Upper lobe of left lung (tissue), 6 donors: Measurements from ENCODE around the gene TNS1. TPM values are rescaled to one million over a fixed set of nuclear protein-coding genes. Genes with fewer than 3 reads are reported as not detected.

Experiments used
- ATAC-seq, 2 donors: fragments of 200-7000 bp; cut with Tn5 transposase; one replicate each; pipeline ENCODE4 v1.9.1; 2022; ENCODE audit warnings: mild to moderate bottlenecking in 2 of 2, moderate library complexity in 2 of 2; ENCODE audit not compliant: low FRiP score in 2 of 2
- DNase-seq, 2 donors: peaks; one replicate each; pipeline ENCODE4 v3.0.0-alpha.2; 2019 to 2020
- H3K27ac ChIP-seq, 4 donors: fragments of 200-600 bp; sonication (generic); one replicate each; pipeline ENCODE4 v1.5.1; 2016 to 2019
- H3K27me3 ChIP-seq, 4 donors: fragments of 200-600 bp; sonication (generic); one replicate each; pipeline ENCODE4 v1.5.1; 2017 to 2019
- H3K36me3 ChIP-seq, 4 donors: fragments of 200-600 bp; sonication (generic); one replicate each; pipeline ENCODE4 v1.5.1; 2016 to 2019
- H3K4me1 ChIP-seq, 4 donors: fragments of 200-600 bp; sonication (generic); one replicate each; pipeline ENCODE4 v1.5.1; 2018 to 2019
- H3K4me3 ChIP-seq, 4 donors: fragments of 200-600 bp; sonication (generic); one replicate each; pipeline ENCODE4 v1.5.1; 2017 to 2019; ENCODE audit warnings: mild to moderate bottlenecking in 2 of 4, moderate library complexity in 1 of 4
- H3K9me3 ChIP-seq, 4 donors: fragments of 200-600 bp; sonication (generic); one replicate each; pipeline ENCODE4 v1.5.1; 2018 to 2019
- CTCF ChIP-seq, 6 experiments: fragments of 450-650 bp in 4 of 6; fragments of 200-600 bp in 2 of 6; sonication (generic) in 2 of 6; IDR thresholded peaks; one replicate each; pipeline ENCODE4 v1.5.1; 2016 to 2019; ENCODE audit warnings: antibody characterized with exemption in 6 of 6
- EP300 ChIP-seq, 4 donors: sonication (generic); formaldehyde crosslinking; IDR thresholded peaks; one replicate each; pipeline ENCODE4 v1.5.1; 2017; ENCODE audit warnings: antibody characterized with exemption in 4 of 4, control low read depth in 2 of 4
- POLR2A ChIP-seq, 4 donors: fragments of 450-650 bp; IDR thresholded peaks; one replicate each; pipeline ENCODE4 v1.5.1; 2016 to 2017; ENCODE audit warnings: antibody characterized with exemption in 4 of 4, mild to moderate bottlenecking in 2 of 4
- POLR2AphosphoS5 ChIP-seq, 2 donors: sonication (generic); formaldehyde crosslinking; IDR thresholded peaks; one replicate each; pipeline ENCODE4 v1.5.1; 2017; ENCODE audit warnings: antibody characterized with exemption in 2 of 2
- WGBS, 2 donors: methylation state at CpG; one replicate each; pipeline ENCODE4 v1.1.5; 2017 to 2018; 5-methylcytosine and 5-hydroxymethylcytosine counted together
- total RNA-seq, 6 donors: library from RNA; depleted of rRNA in 4 of 6; stranded (reverse); fragments of >200 nt in 4 of 6; gene quantifications; one replicate each; pipeline versions ENCODE4 v1.1.0 to v1.2.1, GENCODE V29; 2016 to 2021
- donor health status: DM: no; HTN: no; CAD: no; lungs with moderate emphysema.
- donor health status: DM: no; HTN: yes; CAD: no; lungs with severe emphysema.

Gene TNS1
- total RNA-seq, 6 donors from 2014 or later, result 325 to 1,095 (median 550) TPM

- DNase-seq, result no peak
- H3K9me3 ChIP-seq, result no peaks in the 10 kb centered on the region
- WGBS, 2 donors, result 78 to 79% methylated on average over 4 of the region's 4 CpGs
- H3K36me3 ChIP-seq, result no peaks in the 10 kb centered on the region
- peaks cover 8 to 15% (median 12%) of the 10 kb centered on the region in 4 donors for H3K4me1 ChIP-seq
- no peaks in the 10 kb centered on the region for H3K27me3 ChIP-seq
- TF ChIP-seq EP300 (IDR thresholded peaks at IDR 0.05), result no peak
- TF ChIP-seq POLR2AphosphoS5 (IDR thresholded peaks at IDR 0.05), result no peak
- no peak for TF ChIP-seq CTCF (IDR thresholded peaks at IDR 0.05)
- TF ChIP-seq POLR2A (IDR thresholded peaks at IDR 0.05), result no peak
- peak overlapping the region in 1 of 4 donors; percentile 9 for H3K4me3 ChIP-seq
- ATAC-seq, result no peak
- peak overlapping the region in 2 of 4 donors; percentile 38 to 39 for H3K27ac ChIP-seq
These were observed 1.2 kb downstream of the TNS1 start for GRCh38 chr2:218001629-218002028.

- Histone ChIP-seq H3K4me3 (no peak overlapping the region), H3K36me3 (no peaks in the 10 kb centered on the region), H3K4me1 (peaks cover 19 to 28% (median 24%) of the 10 kb centered on the region in 4 donors), H3K9me3 (no peaks in the 10 kb centered on the region), H3K27me3 (no peaks in the 10 kb centered on the region), H3K27ac (no peak overlapping the region)
- no peak for TF ChIP-seq POLR2A (IDR thresholded peaks at IDR 0.05)
- no peak for TF ChIP-seq CTCF (IDR thresholded peaks at IDR 0.05)
- TF ChIP-seq EP300 (IDR thresholded peaks at IDR 0.05), result no peak
- TF ChIP-seq POLR2AphosphoS5 (IDR thresholded peaks at IDR 0.05), result no peak
- no peak for DNase-seq
- ATAC-seq, result no peak
These were observed 2.7 kb downstream of the TNS1 start for GRCh38 chr2:218000136-218000535.

- DNase-seq (no peak), ATAC-seq (no peak)
- TF ChIP-seq POLR2AphosphoS5 (IDR thresholded peaks at IDR 0.05) (no peak), POLR2A (IDR thresholded peaks at IDR 0.05) (no peak), CTCF (IDR thresholded peaks at IDR 0.05) (no peak), EP300 (IDR thresholded peaks at IDR 0.05) (no peak)
- no peaks in the 10 kb centered on the region for H3K27me3 ChIP-seq
- 51 to 68% methylated on average over 3 to 4 of the region's 4 CpGs for WGBS, 2 donors
- H3K4me1 ChIP-seq, result peaks cover 20 to 32% (median 27%) of the 10 kb centered on the region in 4 donors
- no peaks in the 10 kb centered on the region for H3K9me3 ChIP-seq
- no peak overlapping the region for H3K27ac ChIP-seq
- H3K36me3 ChIP-seq, result no peaks in the 10 kb centered on the region
- H3K4me3 ChIP-seq, result no peak overlapping the region
These were observed 3.2 kb downstream of the TNS1 start for GRCh38 chr2:217999595-217999959.

- peaks cover 21 to 31% (median 30%) of the 10 kb centered on the region in 4 donors for H3K4me1 ChIP-seq
- no peak for TF ChIP-seq CTCF (IDR thresholded peaks at IDR 0.05)
- TF ChIP-seq POLR2AphosphoS5 (IDR thresholded peaks at IDR 0.05), result no peak
- TF ChIP-seq EP300 (IDR thresholded peaks at IDR 0.05), result no peak
- no peaks in the 10 kb centered on the region for H3K9me3 ChIP-seq
- WGBS, 2 donors, result 84% methylated on average over 10 of the region's 10 CpGs
- H3K27me3 ChIP-seq, result no peaks in the 10 kb centered on the region
- ATAC-seq, result no peak
- no peak overlapping the region for H3K27ac ChIP-seq
- H3K36me3 ChIP-seq, result no peaks in the 10 kb centered on the region
- DNase-seq, result no peak
- H3K4me3 ChIP-seq, result no peak overlapping the region
These were observed 3.7 kb downstream of the TNS1 start for GRCh38 chr2:217998926-217999594.

GRCh38 chr2:217997510-217997909, 5.3 kb downstream of the TNS1 start:
- Histone ChIP-seq H3K9me3 (no peaks in the 10 kb centered on the region), H3K4me1 (peaks cover 19 to 31% (median 26%) of the 10 kb centered on the region in 4 donors), H3K27me3 (no peaks in the 10 kb centered on the region), H3K4me3 (no peak overlapping the region), H3K27ac (no peak overlapping the region), H3K36me3 (no peaks in the 10 kb centered on the region)
- WGBS, 2 donors, result 90 to 91% methylated on average over 11 of the region's 11 CpGs
- TF ChIP-seq POLR2A (IDR thresholded peaks at IDR 0.05) (no peak), POLR2AphosphoS5 (IDR thresholded peaks at IDR 0.05) (no peak), CTCF (IDR thresholded peaks at IDR 0.05) (no peak), EP300 (IDR thresholded peaks at IDR 0.05) (no peak)
- ATAC-seq (no peak), DNase-seq (no peak)
